ENCODE results near the gene SYT8. TPM values are rescaled to one million over a fixed set of nuclear protein-coding genes. Genes with fewer than 3 reads are reported as not detected.

SYT8 gene
- total and polyA plus RNA-seq, 2 donors (not counting 1 experiment from before 2014, with no cell fraction given): not detected

- no peak overlapping the region for H3K27ac ChIP-seq (ENCODE audit: low read length in 2 of 2)
- no peak overlapping the region for H3K4me2 ChIP-seq (replicated peaks; ENCODE audit: low read depth, low read length, poor library complexity, severe bottlenecking)
- ATAC-seq (ENCODE audit: low read depth): no peak
- peaks cover 100% of the 10 kb centered on the region for H4K20me1 ChIP-seq (ENCODE audit: control insufficient read depth, insufficient read depth, low read length, poor library complexity, severe bottlenecking)
- H3K27me3 ChIP-seq (replicated peaks in 1 of 4; ENCODE audit: control extremely low read depth in 1 of 4, control insufficient read depth in 3 of 4, insufficient read depth in 4 of 4, low read length in 3 of 4): no peaks in the 10 kb centered on the region
- H3K4me1 ChIP-seq (ENCODE audit: control insufficient read depth in 2 of 2, insufficient read depth in 2 of 2, low read length in 2 of 2): peaks cover 38 to 77% of the 10 kb centered on the region in 2 donors
- H3K9me3 ChIP-seq (ENCODE audit: control extremely low read depth in 1 of 3, control insufficient read depth in 2 of 3, insufficient read depth in 1 of 3, low read length in 2 of 3): no peaks in the 10 kb centered on the region
- no peak for DNase-seq
- peaks cover 100% of the 10 kb centered on the region for H3K79me2 ChIP-seq (ENCODE audit: control insufficient read depth, insufficient read depth, low read length)
- no peak overlapping the region for H3K9ac ChIP-seq (ENCODE audit: low read length)
- CTCF ChIA-PET: interaction anchor here (2.0 kb wide), 1 partner anchor 22 kb away, joined by 6 read pairs; no protein-coding TSS in a partner anchor
- intact Hi-C loops (cut with micrococcal nuclease): no loop called here
- H3K4me1 Mint-ChIP-seq: peaks cover 31% of the 10 kb centered on the region
- no peak overlapping the region for H3K4me3 ChIP-seq (ENCODE audit: control extremely low read depth in 1 of 5, extremely low read depth in 1 of 5, insufficient read depth in 1 of 5, low read depth in 2 of 5, low read length in 4 of 5)
- H3K27ac Mint-ChIP-seq: no peak overlapping the region
- no peak overlapping the region for H2AFZ ChIP-seq (ENCODE audit: insufficient read depth, low read depth, low read length, poor library complexity, severe bottlenecking)
- no peaks in the 10 kb centered on the region for H3K27me3 Mint-ChIP-seq
- H3K9me3 Mint-ChIP-seq (ENCODE audit: insufficient read depth): no peaks in the 10 kb centered on the region
- peaks cover 0 to 77% of the 10 kb centered on the region in 2 experiments for H3K36me3 ChIP-seq (replicated peaks in 1 of 2; ENCODE audit: control extremely low read depth in 1 of 2, control insufficient read depth in 1 of 2, extremely low read depth in 1 of 2, insufficient read depth in 2 of 2, low read length in 1 of 2)
- POLR2A ChIA-PET: no interaction called here
- no peak overlapping the region for H3K4me3 Mint-ChIP-seq
- WGBS (ENCODE audit: insufficient coverage): no CpG with 5 or more reads among the region's 1 CpG
- TF ChIP-seq CTCF (IDR thresholded peaks at IDR 0.05): no peak
- TF ChIP-seq EZH2 (IDR thresholded peaks at IDR 0.05; ENCODE audit: borderline replicate concordance, insufficient read depth, low read depth, low read length, poor library complexity, severe bottlenecking): no peak
Observed at GRCh38 chr11:1860108-1860507, 25.3 kb downstream of the SYT8 start.

GRCh38 chr11:1861435-1862411 lies 26.9 kb downstream of the SYT8 start:
- peaks cover 100% of the 10 kb centered on the region for H4K20me1 ChIP-seq (ENCODE audit: control insufficient read depth, insufficient read depth, low read length, poor library complexity, severe bottlenecking)
- no peak overlapping the region for H3K4me3 ChIP-seq (ENCODE audit: control extremely low read depth in 1 of 5, extremely low read depth in 1 of 5, insufficient read depth in 1 of 5, low read depth in 2 of 5, low read length in 4 of 5)
- H3K4me2 ChIP-seq (replicated peaks; ENCODE audit: low read depth, low read length, poor library complexity, severe bottlenecking): no peak overlapping the region

More at GRCh38 chr11:1861435-1862411, 26.9 kb downstream of the SYT8 start:
- H3K27ac Mint-ChIP-seq: no peak overlapping the region
- Histone ChIP-seq H3K4me1 (ENCODE audit: control insufficient read depth in 2 of 2, insufficient read depth in 2 of 2, low read length in 2 of 2) (peaks cover 21 to 64% of the 10 kb centered on the region in 2 donors), H3K79me2 (ENCODE audit: control insufficient read depth, insufficient read depth, low read length) (peaks cover 100% of the 10 kb centered on the region), H3K36me3 (replicated peaks in 1 of 2; ENCODE audit: control extremely low read depth in 1 of 2, control insufficient read depth in 1 of 2, extremely low read depth in 1 of 2, insufficient read depth in 2 of 2, low read length in 1 of 2) (peaks cover 0 to 74% of the 10 kb centered on the region in 2 experiments), H3K9ac (ENCODE audit: low read length) (no peak overlapping the region), H3K27ac (ENCODE audit: low read length in 2 of 2) (no peak overlapping the region), H3K9me3 (ENCODE audit: control extremely low read depth in 1 of 3, control insufficient read depth in 2 of 3, insufficient read depth in 1 of 3, low read length in 2 of 3) (no peaks in the 10 kb centered on the region), H2AFZ (ENCODE audit: insufficient read depth, low read depth, low read length, poor library complexity, severe bottlenecking) (no peak overlapping the region), H3K27me3 (replicated peaks in 1 of 4; ENCODE audit: control extremely low read depth in 1 of 4, control insufficient read depth in 3 of 4, insufficient read depth in 4 of 4, low read length in 3 of 4) (no peaks in the 10 kb centered on the region)
- peaks cover 32% of the 10 kb centered on the region for H3K4me1 Mint-ChIP-seq
- no peaks in the 10 kb centered on the region for H3K27me3 Mint-ChIP-seq
- no peak for ATAC-seq (ENCODE audit: low read depth)
- H3K4me3 Mint-ChIP-seq: no peak overlapping the region
- WGBS (ENCODE audit: insufficient coverage): 98% methylated on average over 3 of the region's 4 CpGs
- POLR2A ChIA-PET: no interaction called here
- no peak for TF ChIP-seq CTCF (IDR thresholded peaks at IDR 0.05)
- TF ChIP-seq EZH2 (IDR thresholded peaks at IDR 0.05; ENCODE audit: borderline replicate concordance, insufficient read depth, low read depth, low read length, poor library complexity, severe bottlenecking): no peak
- CTCF ChIA-PET: no interaction called here
- no peak for DNase-seq
- intact Hi-C loops (cut with micrococcal nuclease): no loop called here
- no peaks in the 10 kb centered on the region for H3K9me3 Mint-ChIP-seq (ENCODE audit: insufficient read depth)

Data from B cell (primary cell).